Measurements from ENCODE around the gene ANKRD31. TPM values are rescaled to one million over a fixed set of nuclear protein-coding genes. Genes with fewer than 3 reads are reported as not detected.

The ANKRD31 gene
- total RNA-seq, 2 donors from 2014 or later, result 0.07 to 0.08 TPM

GRCh38 chr5:75055727-75056144 is 180.9 kb downstream of the ANKRD31 start:
- Histone ChIP-seq H3K36me3 (no peaks in the 10 kb centered on the region), H3K4me3 (no peak overlapping the region), H3K9me3 (no peaks in the 10 kb centered on the region), H3K4me1 (peaks cover 0 to 15% of the 10 kb centered on the region in 2 donors), H3K27ac (no peak overlapping the region), H3K27me3 (no peaks in the 10 kb centered on the region)
- no peak for DNase-seq (ENCODE audit: low spot score)
- no peak for TF ChIP-seq CTCF (IDR thresholded peaks at IDR 0.05)

DNA sequence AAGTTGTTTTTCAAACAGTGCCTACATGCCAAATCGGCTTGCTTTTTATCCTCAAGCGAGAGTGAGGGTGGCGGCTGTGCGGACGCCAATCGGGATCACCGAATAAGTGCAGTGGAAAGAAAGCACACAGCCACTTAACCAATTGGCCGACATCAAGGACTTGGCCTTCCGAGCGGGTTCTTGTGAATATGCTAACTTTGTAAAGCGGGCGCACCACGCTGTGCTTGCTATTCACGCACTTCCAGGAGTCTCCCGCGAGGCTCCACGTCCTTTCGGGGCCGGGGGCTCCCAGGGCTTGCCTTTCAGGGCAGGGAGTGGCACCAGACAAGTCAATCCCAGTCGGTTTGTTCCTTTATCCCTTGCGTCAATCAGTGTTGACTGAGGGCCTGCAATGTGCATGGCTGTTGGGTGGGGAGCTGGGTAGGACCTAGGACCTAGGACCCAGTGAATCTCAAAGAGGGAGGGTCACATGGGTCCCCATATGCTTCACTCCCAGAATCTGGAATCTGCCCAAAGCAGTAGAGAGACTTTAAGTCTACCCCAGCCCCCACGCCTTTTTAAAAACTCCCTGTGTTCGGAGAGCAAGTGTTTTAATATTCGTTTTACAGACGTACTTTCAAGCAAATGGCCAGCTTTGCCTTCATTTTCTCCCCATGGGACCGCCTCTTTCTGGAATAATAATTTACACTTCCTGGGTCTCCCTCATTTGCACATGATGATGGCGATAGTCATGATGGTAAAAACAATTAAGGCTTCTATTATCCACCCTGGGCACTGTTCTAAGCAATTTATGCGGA is 182.3 kb downstream of the ANKRD31 start:
- peak overlapping the region; percentile 70 to 82 for H3K4me3 ChIP-seq
- H3K9me3 ChIP-seq, result no peaks in the 10 kb centered on the region
- H3K36me3 ChIP-seq, result no peaks in the 10 kb centered on the region
- no peak for TF ChIP-seq CTCF (IDR thresholded peaks at IDR 0.05)
- no peaks in the 10 kb centered on the region for H3K27me3 ChIP-seq
- peaks cover 0 to 15% of the 10 kb centered on the region in 2 donors for H3K4me1 ChIP-seq
- H3K27ac ChIP-seq, result peak overlapping the region; percentile 85 to 88
- DNase-seq (ENCODE audit: low spot score), result peak; percentile 68

DNA sequence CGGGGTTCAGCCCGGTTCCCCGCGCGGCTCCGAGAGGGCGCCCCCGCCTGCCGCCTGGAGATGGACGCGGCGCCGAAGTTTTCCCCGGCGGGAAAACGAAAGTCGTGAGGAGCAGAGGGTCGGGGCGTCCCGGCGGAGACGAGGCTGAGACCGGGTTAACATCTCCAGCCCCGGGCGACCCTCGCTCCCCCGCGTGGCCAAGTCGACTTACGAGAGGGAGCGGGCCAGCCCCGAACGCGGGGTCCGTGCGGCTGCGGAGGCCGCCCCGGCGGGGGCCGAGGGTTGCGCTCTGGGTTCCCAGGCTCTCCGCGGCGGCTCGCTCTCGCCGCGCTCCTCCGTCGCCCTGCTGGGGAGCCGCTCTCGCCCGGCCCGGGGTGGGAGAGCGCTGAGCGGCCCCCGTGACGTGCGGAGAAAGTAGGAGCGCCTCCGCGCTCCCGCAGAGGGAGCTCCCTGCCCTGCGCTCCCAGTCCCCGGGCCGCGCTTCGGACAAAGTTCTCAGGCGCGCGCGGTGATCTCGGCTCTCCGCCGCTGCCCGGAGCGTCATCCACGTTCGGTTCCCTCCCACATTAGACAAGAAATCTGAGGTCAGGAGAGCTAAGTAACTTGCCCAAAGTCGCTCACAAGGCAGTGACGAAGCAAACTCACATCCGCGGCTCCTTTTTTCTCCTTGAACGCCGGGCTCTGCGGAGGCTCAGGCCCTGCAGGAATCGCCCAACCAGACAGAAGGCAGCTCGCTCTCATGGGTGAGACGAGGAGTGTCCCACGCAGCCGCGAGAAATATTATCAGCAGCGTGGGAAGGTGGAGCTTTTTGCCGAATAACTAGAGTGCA is 183.2 kb downstream of the ANKRD31 start:
- peak; percentile 61 for DNase-seq (ENCODE audit: low spot score)
- Histone ChIP-seq H3K9me3 (no peaks in the 10 kb centered on the region), H3K4me1 (peaks cover 0 to 15% of the 10 kb centered on the region in 2 donors), H3K27me3 (no peaks in the 10 kb centered on the region), H3K4me3 (peak overlapping the region; percentile 70 to 82), H3K27ac (peak overlapping the region; percentile 85 to 88), H3K36me3 (no peaks in the 10 kb centered on the region)
- TF ChIP-seq CTCF (IDR thresholded peaks at IDR 0.05), result peak in 1 of 2 donors; percentile 24

DNA sequence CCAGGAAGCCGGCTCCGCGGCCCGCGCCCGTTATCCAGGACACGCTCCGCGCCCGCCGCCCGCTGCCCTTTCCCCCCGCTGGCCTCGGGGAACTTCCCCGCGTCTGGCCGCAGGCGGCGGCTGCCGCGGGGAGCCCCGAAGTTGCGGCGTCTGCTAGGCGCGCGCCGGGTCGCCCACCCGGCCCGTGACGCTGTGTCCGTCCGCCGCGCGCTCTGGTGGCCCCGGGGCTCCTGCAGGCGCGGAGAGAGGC is 183.7 kb downstream of the ANKRD31 start:
- H3K4me1 ChIP-seq, result peaks cover 0 to 15% of the 10 kb centered on the region in 2 donors
- H3K4me3 ChIP-seq, result peak overlapping the region; percentile 70 to 82
- TF ChIP-seq CTCF (IDR thresholded peaks at IDR 0.05), result no peak
- peak overlapping the region; percentile 85 to 88 for H3K27ac ChIP-seq
- H3K27me3 ChIP-seq, result no peaks in the 10 kb centered on the region
- no peak for DNase-seq (ENCODE audit: low spot score)
- no peaks in the 10 kb centered on the region for H3K36me3 ChIP-seq
- no peaks in the 10 kb centered on the region for H3K9me3 ChIP-seq

GRCh38 chr5:75052192-75053053 is 184.3 kb downstream of the ANKRD31 start, which contains the start of gene GCNT4:
Gene GCNT4 (minus strand): TSS chr5:75052558. CDS start chr5:75030037, 22,521 bp downstream.
- no peaks in the 10 kb centered on the region for H3K9me3 ChIP-seq
- no peak for TF ChIP-seq CTCF (IDR thresholded peaks at IDR 0.05)

More at GRCh38 chr5:75052192-75053053, 184.3 kb downstream of the ANKRD31 start, which contains the start of gene GCNT4:
- H3K27me3 ChIP-seq, result no peaks in the 10 kb centered on the region
- peaks cover 0 to 15% of the 10 kb centered on the region in 2 donors for H3K4me1 ChIP-seq
- no peaks in the 10 kb centered on the region for H3K36me3 ChIP-seq
- H3K27ac ChIP-seq, result peak within 1 kb of the TSS; percentile 85 to 88
- no peak for DNase-seq (ENCODE audit: low spot score)
- H3K4me3 ChIP-seq, result peak within 1 kb of the TSS; percentile 70 to 82
